HL-60/S4 treated with phorbol 12-myristate 13-acetate at 8.2 ng/mL for 4 days and 3 days (cell line): ENCODE data around the gene UGT1A5.
"Not testable (repeated sequence)": the region's sequence is repeated elsewhere in the genome, so short reads cannot be mapped to it uniquely, and the experiment has no call there.

Experiments
- in situ Hi-C: fragments of 300-500 bp; cut with MboI; formaldehyde crosslinking; loops from 2 replicates; pipeline ENCODE4 v1.15.0; 2022; ENCODE audit warnings: low sequenced_read_pairs

The UGT1A5 gene

GRCh38 chr2:233692648-233693047, 20.1 kb upstream of the UGT1A5 start, which contains the start of gene UGT1A6:
UGT1A6 (plus strand) TSS chr2:233692890; CDS start chr2:233693005, 115 bp downstream.
- in situ Hi-C loops, result no loop called here

GRCh38 chr2:233693963-233694362, 18.7 kb upstream of the UGT1A5 start:
- in situ Hi-C loops, result no loop called here

- in situ Hi-C loops, result no loop called here
These were observed 14.0 kb upstream of the UGT1A5 start for GRCh38 chr2:233698740-233699139.

- in situ Hi-C loops, result no loop called here
These were observed 13.2 kb upstream of the UGT1A5 start for GRCh38 chr2:233699424-233700027.

GRCh38 chr2:233700028-233700635, 12.6 kb upstream of the UGT1A5 start:
- in situ Hi-C loops, result no loop called here

GRCh38 chr2:233700842-233701241, 11.9 kb upstream of the UGT1A5 start:
- in situ Hi-C loops, result not testable (repeated sequence)

- in situ Hi-C loops, result no loop called here
These were observed 10.5 kb upstream of the UGT1A5 start for GRCh38 chr2:233702238-233702637.

GRCh38 chr2:233705911-233706506, 6.7 kb upstream of the UGT1A5 start:
- in situ Hi-C loops, result no loop called here

GRCh38 chr2:233706720-233707119, 6.0 kb upstream of the UGT1A5 start:
- in situ Hi-C loops, result no loop called here

- in situ Hi-C loops, result no loop called here
These were observed 4.6 kb upstream of the UGT1A5 start for GRCh38 chr2:233707940-233708644.

- in situ Hi-C loops, result no loop called here
These were observed 3.8 kb upstream of the UGT1A5 start for GRCh38 chr2:233708942-233709341.

GRCh38 chr2:233711312-233712008, 1.2 kb upstream of the UGT1A5 start:
- in situ Hi-C loops, result no loop called here

- in situ Hi-C loops, result no loop called here
These were observed 532 bp downstream of the UGT1A5 start for GRCh38 chr2:233713262-233713615.

GRCh38 chr2:233714121-233714520, 1.4 kb downstream of the UGT1A5 start:
- in situ Hi-C loops, result no loop called here

GRCh38 chr2:233718552-233718951, 5.8 kb downstream of the UGT1A5 start, which contains the start of gene UGT1A4:
UGT1A4 (plus strand) TSS chr2:233718736; CDS start chr2:233718821, 85 bp downstream.
- in situ Hi-C loops, result no loop called here

GRCh38 chr2:233728723-233729301, 16.1 kb downstream of the UGT1A5 start, which contains the start of gene UGT1A3:
UGT1A3 (plus strand) TSS chr2:233729042; CDS start chr2:233729127, 85 bp downstream.
- in situ Hi-C loops, result no loop called here

GRCh38 chr2:233736868-233737653, 24.4 kb downstream of the UGT1A5 start:
- in situ Hi-C loops, result not testable (repeated sequence)

GRCh38 chr2:233740870-233741269, 28.2 kb downstream of the UGT1A5 start:
- in situ Hi-C loops, result no loop called here

GRCh38 chr2:233743464-233744259, 31.0 kb downstream of the UGT1A5 start:
- in situ Hi-C loops, result no loop called here
